SKM-1 treated with dmso at 0.1 percent for 144 hours (cell line): ENCODE data around the gene GDPGP1.

Experiments
- DNase-seq: peaks from one replicate; lab custom pipeline; 2025; ENCODE audit not compliant: unreplicated experiment; lab: John Stamatoyannopoulos, UW

GDPGP1 gene

GRCh38 chr15:90223441-90224165, 10.4 kb upstream of the GDPGP1 start:
- no peak for DNase-seq

- no peak for DNase-seq
Measured at GRCh38 chr15:90225047-90225446, 9.0 kb upstream of the GDPGP1 start.

- no peak for DNase-seq
Measured at GRCh38 chr15:90225504-90226234, 8.3 kb upstream of the GDPGP1 start.

- DNase-seq: no peak
Measured at GRCh38 chr15:90227336-90227735, 6.7 kb upstream of the GDPGP1 start.

GRCh38 chr15:90227816-90228772, 5.9 kb upstream of the GDPGP1 start:
- DNase-seq: no peak

GRCh38 chr15:90228960-90229359, 5.0 kb upstream of the GDPGP1 start:
- DNase-seq: no peak

- no peak for DNase-seq
Measured at GRCh38 chr15:90230071-90230494, 3.9 kb upstream of the GDPGP1 start.

- DNase-seq: no peak
Measured at GRCh38 chr15:90230610-90231009, 3.4 kb upstream of the GDPGP1 start.

- DNase-seq: no peak
Measured at GRCh38 chr15:90231028-90232017, 2.7 kb upstream of the GDPGP1 start.

- no peak for DNase-seq
Measured at GRCh38 chr15:90232196-90232595, 1.8 kb upstream of the GDPGP1 start.

- no peak for DNase-seq
Measured at GRCh38 chr15:90232941-90233386, 1.0 kb upstream of the GDPGP1 start.

- peak; percentile 90 for DNase-seq
Measured at GRCh38 chr15:90233387-90234095, 468 bp upstream of the GDPGP1 start, which contains the start of gene CIB1. CIB1 (minus strand) TSS chr15:90233941; CDS start chr15:90233885, 56 bp downstream.

GRCh38 chr15:90239371-90239770, 5.4 kb downstream of the GDPGP1 start:
- DNase-seq: no peak

GRCh38 chr15:90240856-90241255, 6.8 kb downstream of the GDPGP1 start:
- no peak for DNase-seq

GRCh38 chr15:90241343-90242192, 7.6 kb downstream of the GDPGP1 start:
- DNase-seq: no peak

- no peak for DNase-seq
Measured at GRCh38 chr15:90243943-90244639, 10.1 kb downstream of the GDPGP1 start.

GRCh38 chr15:90248789-90249202, 14.8 kb downstream of the GDPGP1 start:
- no peak for DNase-seq
